Hepatocyte (in vitro differentiated cells): ENCODE results near the gene PLA1A. TPM values are rescaled to one million over a fixed set of nuclear protein-coding genes. Genes with fewer than 3 reads are reported as not detected.
A peak's percentile ranks its signal among the peaks of the same experiment; 100 is the strongest.

Experiments
- DNase-seq: peaks from one replicate; pipeline ENCODE4 v3.0.0-alpha.2; 2016; ENCODE audit warnings: low spot score
- H2AFZ ChIP-seq: fragments of 200-600 bp; sonication (generic); 2 replicates; pipeline ENCODE4 v1.6.0; 2016; ENCODE audit warnings: antibody characterized with exemption, mild to moderate bottlenecking
- H3K27ac ChIP-seq: fragments of 200-600 bp; sonication (generic); 2 replicates; pipeline ENCODE4 v1.5.1; 2016; ENCODE audit warnings: mild to moderate bottlenecking
- H3K27me3 ChIP-seq: fragments of 200-600 bp; sonication (generic); 2 replicates; pipeline ENCODE4 v1.6.1; 2016
- H3K36me3 ChIP-seq: fragments of 200-600 bp; sonication (generic); replicated peaks from 2 replicates; pipeline ENCODE4 v1.5.1; 2016; ENCODE audit warnings: low read depth; ENCODE audit not compliant: insufficient read depth
- H3K4me1 ChIP-seq: fragments of 200-600 bp; sonication (generic); 2 replicates; pipeline ENCODE4 v1.5.1; 2016; ENCODE audit warnings: mild to moderate bottlenecking, moderate library complexity; ENCODE audit not compliant: insufficient read depth
- H3K4me2 ChIP-seq: fragments of 200-600 bp; sonication (generic); 2 replicates; pipeline ENCODE4 v1.6.0; 2016
- H3K4me3 ChIP-seq: fragments of 200-600 bp; sonication (generic); 2 replicates; pipeline ENCODE4 v1.5.1; 2016; ENCODE audit warnings: mild to moderate bottlenecking
- H3K79me2 ChIP-seq: fragments of 200-600 bp; sonication (generic); 2 replicates; pipeline ENCODE4 v1.6.0; 2017; ENCODE audit warnings: mild to moderate bottlenecking
- H3K9me2 ChIP-seq: fragments of 200-600 bp; sonication (generic); replicated peaks from 2 replicates; pipeline ENCODE4 v1.6.0; 2017; ENCODE audit warnings: mild to moderate bottlenecking; ENCODE audit not compliant: insufficient read depth
- H3K9me3 ChIP-seq: fragments of 200-600 bp; sonication (generic); 2 replicates; pipeline ENCODE4 v1.5.1; 2016; ENCODE audit warnings: low read depth, mild to moderate bottlenecking
- H4K20me1 ChIP-seq: fragments of 200-600 bp; sonication (generic); 2 replicates; pipeline ENCODE4 v1.6.0; 2016; ENCODE audit warnings: mild to moderate bottlenecking; ENCODE audit not compliant: insufficient read depth, poor library complexity, severe bottlenecking
- EZH2 ChIP-seq: fragments of 200-600 bp; sonication (generic); IDR thresholded peaks from 2 replicates; pipeline ENCODE4 v1.6.1; 2016; ENCODE audit warnings: antibody characterized with exemption, mild to moderate bottlenecking, borderline replicate concordance
- EZH2phosphoT487 ChIP-seq: fragments of 200-600 bp; sonication (generic); IDR thresholded peaks from one replicate; pipeline ENCODE4 v1.6.1; 2018; ENCODE audit warnings: antibody characterized with exemption, mild to moderate bottlenecking, low read depth, moderate library complexity; ENCODE audit not compliant: unreplicated experiment, severe bottlenecking
- WGBS: methylation state at CpG from one replicate; pipeline ENCODE4 v1.1.6; 2016; ENCODE audit warnings: low lambda C conversion rate; ENCODE audit errors: missing lambda C conversion rate; 5-methylcytosine and 5-hydroxymethylcytosine counted together
- polyA plus RNA-seq: library from polyadenylated mRNA; unstranded; fragments of >200 nt; fragmentation: Nextera tagmentation; extraction: Ambion mirVana; gene quantifications from 2 replicates; pipeline ENCODE4 v1.2.1, GENCODE V29; 2016
- total RNA-seq: library from RNA; depleted of rRNA; stranded (reverse); fragments of >200 nt; gene quantifications from 2 replicates; pipeline ENCODE4 v1.2.3, GENCODE V29; 2014
- TF ChIP-seq, protein P1 (sequence below): fragments of 200-600 bp; sonication (generic); IDR thresholded peaks from 2 replicates; pipeline ENCODE4 v1.5.1; 2016; ENCODE audit warnings: antibody characterized with exemption, mild to moderate bottlenecking; ENCODE audit not compliant: poor library complexity

Gene PLA1A
- total and polyA plus RNA-seq, 2 experiments from 2014 or later, result 2.6 to 3.3 TPM

DNA sequence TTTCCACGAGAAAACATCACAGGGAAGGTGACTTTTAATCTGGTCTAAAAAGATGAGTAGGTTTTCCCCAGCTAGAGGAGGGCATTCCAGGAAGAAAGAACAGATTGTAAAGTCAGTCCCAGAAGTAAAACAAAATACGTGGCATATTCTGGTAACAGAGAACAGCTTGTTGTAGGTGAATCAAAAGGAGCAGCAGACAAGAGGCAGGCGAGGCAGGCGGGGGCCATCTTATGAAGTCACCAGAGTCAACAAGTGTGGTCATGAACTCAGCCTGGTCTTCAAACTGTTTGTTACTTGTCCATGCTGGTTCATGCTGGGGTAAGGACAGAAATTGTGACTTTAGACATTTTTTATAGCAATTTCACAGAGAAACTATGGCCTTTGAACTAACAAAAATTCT is 66.7 kb downstream of the PLA1A start:
- Histone ChIP-seq H3K36me3 (no peaks in the 10 kb centered on the region), H4K20me1 (no peaks in the 10 kb centered on the region), H3K9me3 (no peaks in the 10 kb centered on the region), H3K27ac (peak overlapping the region; percentile 88), H3K4me3 (no peak overlapping the region), H2AFZ (no peak overlapping the region), H3K4me2 (no peak overlapping the region), H3K4me1 (peaks cover 37% of the 10 kb centered on the region), H3K27me3 (no peaks in the 10 kb centered on the region), H3K9me2 (no peaks in the 10 kb centered on the region), H3K79me2 (no peaks in the 10 kb centered on the region)
- WGBS, result 72% methylated on average over 4 of the region's 4 CpGs
- TF ChIP-seq EZH2phosphoT487 (no peak), EZH2 (no peak)
- TF ChIP-seq, protein P1, sequence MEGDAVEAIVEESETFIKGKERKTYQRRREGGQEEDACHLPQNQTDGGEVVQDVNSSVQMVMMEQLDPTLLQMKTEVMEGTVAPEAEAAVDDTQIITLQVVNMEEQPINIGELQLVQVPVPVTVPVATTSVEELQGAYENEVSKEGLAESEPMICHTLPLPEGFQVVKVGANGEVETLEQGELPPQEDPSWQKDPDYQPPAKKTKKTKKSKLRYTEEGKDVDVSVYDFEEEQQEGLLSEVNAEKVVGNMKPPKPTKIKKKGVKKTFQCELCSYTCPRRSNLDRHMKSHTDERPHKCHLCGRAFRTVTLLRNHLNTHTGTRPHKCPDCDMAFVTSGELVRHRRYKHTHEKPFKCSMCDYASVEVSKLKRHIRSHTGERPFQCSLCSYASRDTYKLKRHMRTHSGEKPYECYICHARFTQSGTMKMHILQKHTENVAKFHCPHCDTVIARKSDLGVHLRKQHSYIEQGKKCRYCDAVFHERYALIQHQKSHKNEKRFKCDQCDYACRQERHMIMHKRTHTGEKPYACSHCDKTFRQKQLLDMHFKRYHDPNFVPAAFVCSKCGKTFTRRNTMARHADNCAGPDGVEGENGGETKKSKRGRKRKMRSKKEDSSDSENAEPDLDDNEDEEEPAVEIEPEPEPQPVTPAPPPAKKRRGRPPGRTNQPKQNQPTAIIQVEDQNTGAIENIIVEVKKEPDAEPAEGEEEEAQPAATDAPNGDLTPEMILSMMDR, result no peak
- no peak for DNase-seq

- Histone ChIP-seq H3K4me3 (no peak overlapping the region), H3K9me2 (no peaks in the 10 kb centered on the region), H3K4me2 (no peak overlapping the region), H3K9me3 (no peaks in the 10 kb centered on the region), H3K27me3 (no peaks in the 10 kb centered on the region), H3K27ac (peak overlapping the region; percentile 88), H2AFZ (no peak overlapping the region), H3K36me3 (no peaks in the 10 kb centered on the region), H4K20me1 (no peaks in the 10 kb centered on the region), H3K4me1 (peaks cover 37% of the 10 kb centered on the region), H3K79me2 (no peaks in the 10 kb centered on the region)
- TF ChIP-seq EZH2 (no peak), EZH2phosphoT487 (no peak)
- WGBS, result 71% methylated on average over 4 of the region's 4 CpGs
- DNase-seq, result peak; percentile 60
These were observed 67.2 kb downstream of the PLA1A start for GRCh38 chr3:119664850-119665379.

DNA sequence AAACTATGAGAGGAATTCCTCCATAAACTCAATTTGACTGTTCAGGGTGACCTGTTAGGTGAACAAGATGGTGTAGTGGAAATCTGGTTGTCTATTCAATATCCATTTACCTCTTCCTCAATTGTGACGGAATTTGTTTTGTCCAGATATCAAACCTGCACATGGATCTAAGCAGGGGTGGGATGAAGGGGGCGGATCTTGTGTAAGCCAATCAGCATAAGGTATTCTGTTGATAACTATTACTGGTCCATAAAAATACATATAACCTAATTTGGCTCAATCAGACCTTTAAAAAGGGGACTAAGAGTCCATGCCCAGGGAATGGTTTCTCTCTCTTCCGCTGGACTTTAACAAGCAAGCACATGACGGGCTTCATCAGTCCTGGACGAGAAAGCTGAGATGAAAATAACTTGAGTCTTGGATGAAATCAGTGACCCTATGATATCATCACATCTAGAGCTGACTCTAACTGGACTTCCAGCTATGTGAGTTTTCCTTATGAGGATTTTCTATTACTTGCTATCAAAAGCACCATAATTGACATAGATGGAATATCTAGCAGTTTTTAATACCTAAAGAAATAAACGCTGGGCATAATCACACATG is 68.4 kb downstream of the PLA1A start:
- H3K4me2 ChIP-seq, result no peak overlapping the region
- H3K9me3 ChIP-seq, result no peaks in the 10 kb centered on the region
- WGBS, result 95% methylated on average over 6 of the region's 6 CpGs
- H3K9me2 ChIP-seq, result no peaks in the 10 kb centered on the region
- H3K79me2 ChIP-seq, result no peaks in the 10 kb centered on the region
- H3K27ac ChIP-seq, result peak overlapping the region; percentile 88
- H3K4me3 ChIP-seq, result no peak overlapping the region
- H3K36me3 ChIP-seq, result no peaks in the 10 kb centered on the region
- TF ChIP-seq, protein P1, result no peak
- TF ChIP-seq EZH2phosphoT487 (no peak), EZH2 (no peak)
- H4K20me1 ChIP-seq, result no peaks in the 10 kb centered on the region
- H2AFZ ChIP-seq, result no peak overlapping the region
- H3K27me3 ChIP-seq, result no peaks in the 10 kb centered on the region
- DNase-seq, result no peak
- peaks cover 28% of the 10 kb centered on the region for H3K4me1 ChIP-seq

- H3K9me2 ChIP-seq, result no peaks in the 10 kb centered on the region
- peaks cover 6% of the 10 kb centered on the region for H3K4me1 ChIP-seq
- H3K27ac ChIP-seq, result no peak overlapping the region
- WGBS, result 90% methylated on average over 5 of the region's 5 CpGs
- H2AFZ ChIP-seq, result no peak overlapping the region
- H3K4me3 ChIP-seq, result no peak overlapping the region
- H3K9me3 ChIP-seq, result no peaks in the 10 kb centered on the region
- no peak for DNase-seq
- H3K79me2 ChIP-seq, result peaks cover 12% of the 10 kb centered on the region
- no peak overlapping the region for H3K4me2 ChIP-seq
- peaks cover 3% of the 10 kb centered on the region for H3K36me3 ChIP-seq
- H3K27me3 ChIP-seq, result no peaks in the 10 kb centered on the region
- H4K20me1 ChIP-seq, result no peaks in the 10 kb centered on the region
- TF ChIP-seq, protein P1, result no peak
- no peak for TF ChIP-seq EZH2
- TF ChIP-seq EZH2phosphoT487, result no peak
These were observed 72.4 kb downstream of the PLA1A start for GRCh38 chr3:119669906-119670570.
